GM21786 (cell line): ENCODE measurements around the gene HPF1.
"Not testable (repeated sequence)": the region's sequence is repeated elsewhere in the genome, so short reads cannot be mapped to it uniquely, and the experiment has no call there.

Experiments
- ATAC-seq: cut with Tn5 transposase; IDR thresholded peaks from one replicate; pipeline ENCODE4 v1.9.1; 2021; ENCODE audit not compliant: unreplicated experiment

Gene HPF1

DNA sequence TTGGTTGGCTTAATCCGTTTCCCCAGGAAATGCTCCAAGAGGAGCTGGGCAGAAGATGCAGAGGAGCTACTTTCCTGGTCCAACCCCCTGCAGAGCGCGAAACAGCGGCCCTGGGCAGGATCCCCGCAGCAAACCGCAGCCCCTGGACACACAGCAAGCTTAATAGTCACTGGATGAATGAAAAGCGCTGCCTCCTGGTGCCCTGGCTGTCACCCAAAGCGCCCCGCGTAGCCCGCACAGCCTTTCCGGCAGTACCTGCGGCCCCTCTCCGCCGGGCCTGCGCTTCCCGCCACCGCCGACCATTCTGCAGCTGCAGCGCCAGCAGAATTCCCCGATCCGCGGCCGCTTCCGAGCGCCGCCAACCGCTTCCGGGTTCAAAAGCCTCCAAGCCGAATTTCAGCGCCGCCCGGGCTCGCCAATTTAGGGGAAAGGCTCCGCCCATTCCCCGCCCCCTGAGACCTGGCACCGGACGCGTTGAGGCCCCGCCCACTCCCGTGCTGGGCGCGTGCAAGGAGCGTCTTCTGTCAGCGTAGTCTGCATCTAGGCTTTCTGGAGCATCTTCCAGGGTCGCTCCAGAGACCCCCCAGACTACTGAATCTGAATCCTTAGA lies at the start of gene HPF1:
Gene HPF1, minus strand, starts transcription at position 370 of the 610 bp plus-strand sequence. Its CDS starts 67 bp downstream, at position 303.
- peak; percentile 94 for ATAC-seq

DNA sequence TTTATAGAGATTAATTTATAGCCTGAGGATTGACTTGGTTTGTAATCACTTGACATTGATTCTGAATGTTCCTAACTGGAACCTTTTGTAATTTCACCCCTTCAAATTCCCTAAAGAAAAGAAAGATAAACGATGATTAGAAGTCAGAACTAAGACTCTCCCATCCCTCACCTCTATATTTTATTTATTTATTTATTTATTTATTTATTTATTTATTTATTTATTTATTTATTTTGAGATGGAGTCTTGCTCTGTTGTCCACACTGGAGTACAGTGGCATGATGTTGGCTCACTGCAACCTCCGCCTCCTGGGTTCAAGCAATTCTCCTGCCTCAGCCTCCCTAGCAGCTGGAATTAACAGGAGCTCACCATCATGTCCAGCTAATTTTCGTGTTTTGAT lies 49.0 kb upstream of the HPF1 start:
- not testable (repeated sequence) for ATAC-seq

DNA sequence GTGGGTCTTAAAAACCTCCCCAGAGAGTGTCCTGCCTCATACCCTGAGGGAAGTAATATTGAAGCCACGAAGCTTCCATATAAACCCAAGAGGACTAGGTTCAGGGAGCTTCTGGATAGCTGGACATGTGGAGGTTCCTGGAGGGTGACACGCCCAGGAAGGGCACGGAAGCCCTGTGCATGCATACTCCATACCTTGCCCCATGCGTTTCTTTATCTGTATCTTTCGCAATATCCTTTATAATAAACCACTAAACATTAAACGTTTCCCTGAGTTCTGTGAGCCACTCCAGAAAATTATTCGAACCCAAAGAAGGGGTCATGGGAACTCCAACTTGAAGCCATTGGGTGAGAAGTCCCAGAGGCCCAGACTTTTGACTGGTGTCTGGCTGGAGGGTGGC lies 45.7 kb upstream of the HPF1 start:
- no peak for ATAC-seq

DNA sequence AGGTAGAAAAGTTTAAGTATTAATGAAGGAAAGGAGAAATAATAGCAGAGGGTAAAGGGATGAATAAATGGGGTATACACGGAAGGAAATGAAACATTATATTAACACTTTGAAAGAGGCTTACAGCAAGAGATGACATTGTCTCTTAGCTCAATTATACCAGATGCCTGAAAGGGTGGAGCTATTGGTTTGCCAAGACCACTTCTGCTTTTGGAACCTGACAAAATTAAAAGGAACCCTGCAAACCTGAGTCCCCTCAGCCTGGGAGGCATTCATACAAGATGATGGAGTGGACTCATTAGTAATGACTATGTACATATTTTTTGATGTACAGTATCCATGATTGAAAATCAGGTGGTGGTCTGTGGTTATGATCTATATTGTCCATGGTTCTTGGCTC lies 45.1 kb upstream of the HPF1 start:
- ATAC-seq = no peak

DNA sequence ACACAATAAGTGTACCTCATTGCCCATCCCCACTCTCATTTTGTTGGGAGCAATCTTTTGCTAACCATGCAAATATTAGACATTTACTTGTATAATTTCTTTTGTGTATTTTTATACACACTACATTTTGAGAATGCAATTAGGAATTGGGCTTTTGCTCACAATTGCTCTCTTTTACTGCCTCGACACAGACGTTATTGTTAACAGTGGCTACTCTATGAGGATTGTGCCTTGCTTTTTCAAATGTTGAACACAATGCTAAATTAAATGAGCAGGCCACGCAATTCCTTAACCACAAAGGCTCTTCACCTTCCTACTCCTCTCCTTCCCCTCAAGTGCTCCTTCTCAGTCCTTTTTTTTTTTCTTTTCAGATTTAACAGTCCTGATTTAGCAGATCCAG lies 42.8 kb upstream of the HPF1 start:
- no peak for ATAC-seq

DNA sequence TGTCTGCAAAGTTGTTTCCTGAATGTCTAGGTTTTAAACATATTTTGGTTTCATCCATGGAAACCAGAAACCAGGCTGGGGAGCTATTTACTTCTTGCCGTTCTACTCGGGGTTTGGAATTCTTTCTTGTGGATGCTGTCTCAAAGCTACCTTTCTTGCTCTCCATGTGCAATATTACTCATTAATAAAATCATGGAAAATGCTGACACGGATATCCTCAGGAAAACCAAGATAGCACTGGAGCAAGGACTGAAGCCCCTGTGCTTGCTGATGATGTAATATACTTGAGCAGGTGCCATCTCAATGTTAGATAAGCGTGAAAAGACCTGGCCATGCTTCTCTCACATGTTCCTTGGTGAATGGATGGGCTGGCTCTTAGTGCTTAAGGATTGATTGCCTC lies 41.5 kb upstream of the HPF1 start:
- no peak for ATAC-seq

DNA sequence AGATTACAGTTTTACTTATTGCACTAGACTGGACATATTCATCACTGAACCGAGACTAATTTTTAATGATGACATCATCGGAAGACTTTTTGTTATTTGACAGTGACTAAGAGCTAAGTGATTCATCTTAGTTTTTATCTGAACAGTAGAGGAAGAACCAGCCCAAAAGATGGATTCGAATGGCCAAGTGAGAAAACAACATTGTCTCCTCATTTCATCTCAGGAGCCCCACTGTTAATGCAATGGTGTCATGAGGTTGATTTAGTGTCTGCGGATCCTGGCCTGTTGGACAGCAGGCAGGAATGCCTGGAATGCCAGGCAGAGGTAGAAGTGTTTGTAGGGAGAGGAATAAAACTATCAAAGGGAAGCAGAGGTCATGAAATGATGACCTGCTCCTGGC lies 37.8 kb upstream of the HPF1 start:
- no peak for ATAC-seq

DNA sequence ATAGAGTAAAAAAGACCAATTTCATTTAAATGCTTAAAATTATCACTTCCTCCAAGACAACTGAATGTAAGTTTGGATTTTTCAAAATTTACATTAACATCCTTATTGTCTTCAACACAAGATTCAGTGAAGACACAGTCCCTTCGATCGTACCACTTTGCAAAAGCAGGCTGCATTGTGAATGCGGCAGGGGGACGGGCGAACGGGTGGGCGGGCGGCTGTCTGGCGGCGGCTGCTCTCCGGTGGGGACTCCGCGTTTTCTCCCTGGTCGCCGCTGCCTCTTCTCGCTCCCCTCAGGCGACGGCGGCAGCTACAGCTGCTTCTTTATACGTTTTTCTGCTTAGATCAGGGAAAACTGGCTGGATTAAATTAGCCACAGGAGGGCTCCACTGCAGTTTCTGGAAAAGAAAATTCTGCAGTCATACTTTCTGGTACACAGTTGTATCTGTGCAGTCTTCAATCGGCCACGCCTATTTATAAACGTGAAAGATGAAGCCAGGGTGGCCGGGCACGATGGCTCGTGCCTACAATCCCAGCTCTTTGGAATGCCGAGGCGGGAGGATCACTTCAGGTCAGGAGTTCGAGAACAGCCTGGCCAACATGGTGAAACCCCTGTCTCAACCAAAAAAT lies 33.9 kb upstream of the HPF1 start:
- no peak for ATAC-seq

DNA sequence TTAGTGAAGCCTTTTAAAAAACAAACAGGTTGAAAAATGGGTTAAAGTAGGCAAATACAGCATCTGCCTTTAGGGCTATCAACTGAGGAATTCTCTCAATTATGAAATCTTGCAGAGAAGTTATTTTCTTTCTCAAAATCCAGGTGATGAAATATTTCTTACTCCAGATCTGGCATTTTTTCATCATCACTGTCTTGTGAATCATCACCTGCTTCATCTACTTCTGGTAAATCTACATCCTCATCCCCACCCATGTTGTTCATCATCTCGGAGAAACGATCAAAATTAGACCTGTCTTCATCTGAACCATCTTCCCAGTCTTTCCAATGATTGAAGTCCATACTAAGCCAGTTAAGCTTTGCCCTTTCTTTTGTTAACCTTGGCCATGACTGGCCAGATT lies 33.3 kb upstream of the HPF1 start:
- ATAC-seq = no peak

DNA sequence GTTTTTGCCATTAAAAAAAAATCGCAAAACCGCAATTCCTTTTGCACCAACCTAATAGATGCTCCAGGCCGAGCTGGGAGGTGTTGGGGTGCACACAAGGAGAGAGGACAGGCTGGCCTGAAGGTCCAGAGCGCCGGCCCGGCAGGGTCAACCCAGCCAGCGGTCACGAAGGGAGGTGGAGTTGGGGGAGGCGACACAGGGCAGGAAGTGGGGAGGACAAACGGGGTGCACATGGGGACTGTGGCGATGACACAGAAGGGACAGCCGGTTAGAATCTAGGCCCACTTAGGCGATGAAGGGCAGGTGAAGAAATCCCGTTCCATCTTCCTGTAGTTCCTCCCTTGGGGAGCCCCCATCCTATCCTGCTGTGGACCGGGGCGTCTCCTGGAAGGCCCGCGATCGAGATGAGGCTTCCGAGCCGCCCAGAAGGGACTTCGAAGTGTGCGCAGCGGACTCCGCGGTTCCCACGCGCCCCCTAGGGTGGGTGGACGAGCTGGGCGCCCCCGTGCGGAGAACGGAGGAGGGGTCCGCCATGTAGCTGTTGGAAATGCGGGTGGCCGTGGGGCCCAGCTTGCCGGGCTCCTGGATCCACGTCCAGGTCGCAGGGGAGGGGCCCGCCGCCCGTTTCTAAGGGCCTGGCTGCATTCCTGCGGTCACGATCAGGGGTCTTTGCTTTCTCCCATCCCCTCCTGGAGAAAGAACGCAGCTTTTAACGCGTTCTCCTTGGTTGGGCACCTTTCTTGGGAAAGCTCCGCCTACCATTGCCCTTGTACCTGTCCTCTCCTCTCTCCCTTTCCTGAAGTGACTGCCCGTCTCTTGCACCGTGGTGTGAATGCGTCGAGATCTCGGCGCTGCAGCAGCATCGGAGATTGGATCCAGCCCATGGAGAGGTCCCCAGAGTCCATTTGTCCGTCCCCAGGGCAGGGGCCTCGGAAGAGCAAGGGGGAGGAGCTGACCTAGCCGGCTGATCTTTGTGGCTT lies 17.0 kb upstream of the HPF1 start:
- ATAC-seq = no peak

DNA sequence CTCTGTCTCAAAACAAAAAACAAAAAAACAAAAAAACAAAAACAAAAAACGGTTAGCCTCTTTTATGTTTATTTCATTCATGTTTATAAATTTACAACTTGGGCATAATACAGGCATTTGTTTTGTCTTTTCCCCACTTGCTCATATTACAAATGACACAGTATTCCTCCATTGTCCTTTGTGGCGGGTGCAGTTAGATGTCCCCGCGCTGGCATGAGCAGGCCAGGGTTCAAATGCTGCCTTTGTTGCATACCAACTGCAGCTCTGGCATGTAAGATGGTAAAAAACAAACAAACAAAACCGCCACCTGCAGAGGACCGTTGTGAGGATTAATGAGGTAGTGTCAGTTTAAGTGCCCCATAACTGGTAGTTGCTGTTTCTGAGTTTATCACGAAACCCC lies 16.1 kb upstream of the HPF1 start:
- no peak for ATAC-seq

DNA sequence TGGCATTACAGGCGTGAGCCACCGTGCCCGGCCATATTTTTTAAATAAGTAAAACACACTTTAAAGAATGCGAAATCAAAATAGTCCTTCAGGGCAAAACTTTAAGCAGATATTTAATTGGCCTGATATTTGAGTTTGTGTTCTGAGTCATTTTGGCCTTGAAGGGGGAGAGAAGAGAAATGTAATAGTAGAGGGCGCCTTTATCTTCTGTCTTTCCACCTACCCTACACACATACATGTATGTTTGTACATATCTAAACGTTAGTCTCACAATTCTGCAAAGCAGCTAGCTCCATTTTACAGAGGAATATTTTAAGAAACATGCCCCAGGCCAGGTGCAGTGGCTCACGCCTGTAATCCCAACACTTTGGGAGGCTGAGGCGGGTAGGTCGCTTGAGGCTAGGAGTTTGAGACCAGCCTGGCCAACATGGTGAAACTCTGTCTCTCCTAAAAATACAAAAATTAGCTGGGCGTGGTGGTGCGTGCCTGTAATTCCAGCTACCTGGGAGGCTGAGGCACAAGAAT lies 13.9 kb upstream of the HPF1 start:
- ATAC-seq = not testable (repeated sequence)

DNA sequence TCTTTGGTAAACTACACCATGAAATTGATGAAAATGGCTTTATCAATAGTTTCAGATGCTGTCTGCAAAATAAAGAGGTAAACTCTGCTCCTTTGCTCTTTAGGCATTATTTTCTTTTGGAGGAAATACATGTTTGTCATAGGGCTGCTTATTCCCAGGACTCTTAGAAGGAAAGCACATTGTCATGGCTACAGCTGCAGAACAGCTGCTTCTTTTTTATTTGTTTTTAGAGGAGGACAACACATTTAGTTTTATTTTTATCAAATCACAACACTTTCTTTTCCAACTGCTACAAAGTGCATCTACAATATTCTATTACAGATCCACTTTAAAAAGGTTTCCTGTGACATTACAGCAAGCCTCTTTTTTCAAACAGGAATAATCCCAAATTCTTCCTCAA lies 12.7 kb upstream of the HPF1 start:
- ATAC-seq = no peak

DNA sequence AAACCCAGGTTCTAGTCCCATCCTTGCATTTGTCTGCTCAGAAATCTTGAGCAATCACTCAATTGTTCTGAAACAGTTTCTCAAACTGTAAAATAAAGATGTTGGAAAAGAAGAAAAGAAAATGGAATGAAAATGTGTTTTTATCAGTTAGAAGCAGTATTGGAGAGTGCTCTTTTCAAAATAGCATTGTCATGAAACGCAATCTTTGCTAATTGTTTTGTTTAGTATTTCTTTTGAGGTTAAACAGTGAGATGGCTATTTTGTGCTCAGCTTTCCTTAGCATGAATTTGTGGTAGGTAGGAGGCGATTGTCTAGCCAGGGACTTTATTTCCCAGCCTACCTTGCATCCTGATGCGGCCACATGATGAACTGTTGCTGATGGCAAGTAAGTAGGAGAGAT lies 10.6 kb upstream of the HPF1 start:
- no peak for ATAC-seq

DNA sequence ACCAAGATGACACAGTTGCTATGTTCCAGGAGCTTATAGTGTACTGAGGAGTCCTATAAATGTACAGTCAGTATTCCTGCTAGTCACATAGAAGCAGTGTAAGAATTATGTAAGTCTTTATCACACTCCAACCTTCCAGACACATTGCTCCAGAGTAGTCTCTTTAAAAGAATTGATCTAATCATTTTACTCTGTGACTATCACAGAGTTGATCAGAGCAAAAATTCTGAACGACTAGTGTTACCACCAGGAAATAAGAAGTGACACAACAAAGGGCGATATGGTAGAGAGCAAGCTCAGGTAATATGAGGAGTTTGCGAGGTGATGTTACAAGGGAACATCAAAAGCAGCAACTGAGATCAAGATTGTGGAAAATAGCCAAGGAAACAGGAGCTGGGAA lies 9.0 kb upstream of the HPF1 start:
- ATAC-seq = no peak

DNA sequence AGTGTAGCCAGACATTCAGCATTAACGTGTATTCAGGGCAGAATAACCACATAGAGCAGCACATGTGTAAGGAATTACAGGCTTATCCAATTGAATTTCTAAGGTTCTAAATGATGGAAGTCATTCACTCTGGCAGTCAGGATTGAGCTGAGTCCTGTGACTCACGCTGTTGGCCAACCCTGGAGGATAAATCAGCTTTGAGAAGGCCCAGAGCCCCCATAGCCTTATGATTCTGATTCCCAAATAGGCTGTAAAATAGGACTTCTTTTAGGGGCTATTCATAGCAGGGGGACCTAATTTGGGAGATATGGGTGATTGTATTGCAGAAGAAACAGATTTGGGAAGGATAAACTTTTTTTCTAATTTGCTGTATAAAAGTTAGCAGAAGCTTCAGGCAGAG lies 8.1 kb upstream of the HPF1 start:
- no peak for ATAC-seq

DNA sequence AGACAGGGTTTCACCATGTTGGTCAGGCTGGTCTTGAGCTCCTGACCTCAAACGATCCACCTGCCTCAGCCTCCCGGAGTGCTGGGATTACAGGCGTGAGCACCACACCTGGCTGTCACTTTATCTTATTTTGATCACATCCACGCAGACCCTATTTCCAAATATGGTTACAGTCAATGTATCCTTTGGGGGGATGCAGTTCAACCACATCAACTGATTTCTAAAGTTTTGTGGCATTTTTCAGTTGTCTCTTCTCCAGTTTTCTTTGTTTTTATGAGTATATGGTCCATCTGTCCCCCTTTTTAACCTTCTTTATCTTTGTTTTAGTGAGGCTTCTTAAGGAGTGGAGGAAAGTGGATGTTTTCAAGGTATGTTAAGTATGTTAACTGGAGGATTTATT lies 4.1 kb upstream of the HPF1 start:
- ATAC-seq = no peak

DNA sequence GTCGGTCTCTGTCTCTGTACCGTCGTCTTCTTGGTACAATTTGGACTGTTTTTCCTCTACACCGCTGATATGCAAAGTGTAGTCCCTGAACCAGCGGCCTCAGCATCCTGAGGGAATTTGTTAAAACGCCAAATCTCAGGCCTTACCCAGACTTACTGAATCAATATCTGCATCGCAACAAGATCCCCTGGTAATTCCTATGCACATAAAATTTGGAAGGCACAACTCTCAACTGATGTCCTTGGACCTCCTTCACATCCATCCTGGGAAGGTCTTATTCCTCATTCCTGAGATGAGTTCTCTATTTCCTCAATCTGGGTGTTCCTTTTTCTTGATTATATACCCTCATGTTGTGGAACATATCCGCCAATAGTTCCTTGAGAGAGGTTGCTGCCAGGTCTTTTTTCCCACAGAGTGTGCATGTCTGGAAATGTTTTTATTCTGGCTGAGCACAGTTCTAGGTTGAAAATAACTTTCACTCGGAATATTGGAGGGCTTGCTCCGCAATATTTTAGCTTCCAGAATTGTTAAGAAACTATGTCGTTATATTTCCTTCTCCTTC lies 738 bp upstream of the HPF1 start:
- no peak for ATAC-seq

DNA sequence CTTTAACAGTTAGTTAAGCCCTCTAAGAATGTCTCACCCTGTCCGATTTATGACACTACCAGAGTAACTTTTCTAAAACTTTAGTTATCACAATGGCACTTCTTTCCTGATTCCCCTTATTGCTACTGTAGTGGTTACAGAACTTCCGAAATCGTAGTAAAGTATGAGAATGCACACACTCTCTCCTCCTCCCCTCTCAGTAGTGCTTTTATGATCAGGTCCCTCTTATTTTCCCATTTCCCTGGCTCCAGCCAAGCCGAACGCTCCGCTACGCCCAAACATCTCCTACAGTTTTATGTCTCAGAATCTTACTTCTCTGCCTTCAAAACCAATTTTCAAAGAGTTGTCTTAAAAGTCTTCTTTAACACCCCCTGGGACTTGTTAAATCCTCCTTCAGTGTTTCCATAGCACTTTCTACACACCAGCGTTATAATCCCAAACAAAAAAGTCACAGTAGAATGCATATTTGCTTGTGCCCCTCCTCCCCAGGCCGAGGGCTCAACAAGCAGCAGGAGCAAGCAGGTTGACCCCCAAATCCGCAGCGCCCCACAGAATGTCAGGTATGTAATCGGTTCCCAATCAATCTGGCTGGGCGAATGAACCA lies 671 bp downstream of the HPF1 start:
- peak; percentile 28 for ATAC-seq

DNA sequence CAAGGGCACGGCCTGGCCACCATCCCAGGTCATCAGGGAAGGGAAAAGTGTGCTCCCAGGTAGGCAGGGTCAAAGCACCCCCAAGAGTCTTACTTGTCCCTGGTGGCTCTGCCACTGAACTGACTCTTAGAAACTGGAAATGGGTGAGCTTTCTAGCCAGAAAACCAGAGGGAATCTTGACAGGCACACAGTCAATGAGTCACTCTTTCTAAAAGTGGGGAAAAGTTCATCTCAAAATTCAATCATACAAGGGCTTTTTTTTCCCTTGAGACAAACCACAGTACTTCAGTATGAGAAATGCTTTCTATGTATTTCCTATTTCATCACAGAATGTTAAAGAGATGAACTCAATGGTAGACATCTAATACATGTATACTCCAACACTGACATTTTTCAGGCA lies 12.5 kb downstream of the HPF1 start:
- ATAC-seq = no peak

DNA sequence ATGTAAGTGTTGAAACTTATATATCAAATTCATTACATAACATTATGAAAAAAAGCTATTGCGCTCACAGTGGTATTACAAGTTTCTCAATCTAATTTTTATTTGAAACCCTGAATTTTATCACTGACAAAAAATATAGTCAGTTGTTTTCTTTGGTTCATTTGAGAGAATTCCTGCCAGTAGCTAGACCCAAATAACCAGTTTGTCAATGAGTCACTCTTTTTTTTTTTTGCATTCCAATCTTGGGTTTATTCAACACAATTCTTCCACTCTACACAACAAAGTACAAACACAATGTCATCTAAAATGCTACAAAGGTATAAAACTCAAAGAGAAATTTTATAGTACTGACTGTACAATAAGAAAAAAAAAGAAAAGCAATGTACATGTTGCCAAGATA lies 13.1 kb downstream of the HPF1 start:
- ATAC-seq = no peak
